Brain microvascular endothelial cell (primary cell): ENCODE measurements around the gene CARMIL1.

Experiments used
- DNase-seq: peaks from one replicate; pipeline ENCODE4 v3.0.0-alpha.2; 2020
- H3K27ac ChIP-seq: fragments of 250-450 bp; sonication (Bioruptor Pico); 2 replicates; pipeline ENCODE4 v1.5.1; 2020; ENCODE audit warnings: mild to moderate bottlenecking, moderate library complexity
- H3K27me3 ChIP-seq: fragments of 250-450 bp; sonication (Bioruptor Pico); replicated peaks from 2 replicates; pipeline ENCODE4 v1.5.1; 2020; ENCODE audit warnings: mild to moderate bottlenecking
- H3K36me3 ChIP-seq: fragments of 250-450 bp; sonication (Bioruptor Pico); replicated peaks from 2 replicates; pipeline ENCODE4 v1.5.1; 2020; ENCODE audit warnings: mild to moderate bottlenecking
- H3K4me3 ChIP-seq: 2 replicates; pipeline ENCODE4 v1.5.1; 2011; ENCODE audit warnings: low read depth, mild to moderate bottlenecking, control low read depth, low read length, moderate library complexity
- CTCF ChIP-seq: IDR thresholded peaks from 2 replicates; pipeline ENCODE4 v1.5.1; 2011; ENCODE audit warnings: low read depth, mild to moderate bottlenecking, moderate library complexity, low read length, control low read depth, inconsistent platforms; ENCODE audit errors: missing control alignments
- in situ Hi-C: cut with HindIII; loops from 2 replicates; pipeline ENCODE4 v1.10.0; 2017; ENCODE audit warnings: low sequenced_read_pairs, low pct_ligation_motif_present

CARMIL1 gene

GRCh38 chr6:25542984-25543910 lies 264.1 kb downstream of the CARMIL1 start:
- H3K27me3 ChIP-seq: no peaks in the 10 kb centered on the region

GRCh38 chr6:25544833-25545232 lies 265.7 kb downstream of the CARMIL1 start:
- in situ Hi-C loops: no loop called here
- Histone ChIP-seq H3K4me3 (no peak overlapping the region), H3K27ac (no peak overlapping the region), H3K27me3 (no peaks in the 10 kb centered on the region), H3K36me3 (no peaks in the 10 kb centered on the region)
- no peak for DNase-seq
- TF ChIP-seq CTCF: no peak

More at GRCh38 chr6:25542984-25543910, 264.1 kb downstream of the CARMIL1 start:
- no peak overlapping the region for H3K27ac ChIP-seq
- TF ChIP-seq CTCF: no peak
- H3K36me3 ChIP-seq: no peaks in the 10 kb centered on the region
- in situ Hi-C loops: no loop called here
- no peak overlapping the region for H3K4me3 ChIP-seq
- DNase-seq: no peak

GRCh38 chr6:25547797-25548196 lies 268.6 kb downstream of the CARMIL1 start:
- no peak overlapping the region for H3K4me3 ChIP-seq
- no peaks in the 10 kb centered on the region for H3K36me3 ChIP-seq
- H3K27me3 ChIP-seq: no peaks in the 10 kb centered on the region
- no peak overlapping the region for H3K27ac ChIP-seq
- no peak for DNase-seq
- in situ Hi-C loops: no loop called here
- TF ChIP-seq CTCF: no peak

GRCh38 chr6:25548451-25548850 lies 269.3 kb downstream of the CARMIL1 start:
- DNase-seq: no peak
- in situ Hi-C loops: no loop called here
- H3K4me3 ChIP-seq: no peak overlapping the region
- no peak overlapping the region for H3K27ac ChIP-seq
- TF ChIP-seq CTCF: no peak
- H3K27me3 ChIP-seq: no peaks in the 10 kb centered on the region
- H3K36me3 ChIP-seq: no peaks in the 10 kb centered on the region

- TF ChIP-seq CTCF: no peak
- no peak for DNase-seq
- in situ Hi-C loops: no loop called here
- Histone ChIP-seq H3K27ac (no peak overlapping the region), H3K4me3 (no peak overlapping the region), H3K27me3 (no peaks in the 10 kb centered on the region), H3K36me3 (no peaks in the 10 kb centered on the region)
Measured at GRCh38 chr6:25550631-25551030, 271.5 kb downstream of the CARMIL1 start.
